Right lobe of liver (tissue), 4 donors: ENCODE data around the gene NDUFC2.
"Not testable (repeated sequence)": the region's sequence is repeated elsewhere in the genome, so short reads cannot be mapped to it uniquely, and the experiment has no call there.

Source experiments
- POLR2A ChIP-seq: fragments of 450-650 bp; IDR thresholded peaks from one replicate; pipeline ENCODE4 v1.6.1; 2017; ENCODE audit warnings: antibody characterized with exemption, mild to moderate bottlenecking
- TF ChIP-seq, protein P1 (sequence below), 4 donors: fragments of 200-600 bp in 3 of 4; fragments of 450-650 bp in 1 of 4; IDR thresholded peaks; one replicate each; pipeline versions ENCODE4 v1.5.1 to v1.8.0; 2016 to 2022; ENCODE audit warnings: antibody characterized with exemption in 4 of 4, mild to moderate bottlenecking in 2 of 4
- donor health status: DM: no; HTN: no; CAD: no.
- donor health status: DM: no; HTN: no; CAD: no.
- donor health status: DM: no; HTN: yes; CAD: no.

DNA sequence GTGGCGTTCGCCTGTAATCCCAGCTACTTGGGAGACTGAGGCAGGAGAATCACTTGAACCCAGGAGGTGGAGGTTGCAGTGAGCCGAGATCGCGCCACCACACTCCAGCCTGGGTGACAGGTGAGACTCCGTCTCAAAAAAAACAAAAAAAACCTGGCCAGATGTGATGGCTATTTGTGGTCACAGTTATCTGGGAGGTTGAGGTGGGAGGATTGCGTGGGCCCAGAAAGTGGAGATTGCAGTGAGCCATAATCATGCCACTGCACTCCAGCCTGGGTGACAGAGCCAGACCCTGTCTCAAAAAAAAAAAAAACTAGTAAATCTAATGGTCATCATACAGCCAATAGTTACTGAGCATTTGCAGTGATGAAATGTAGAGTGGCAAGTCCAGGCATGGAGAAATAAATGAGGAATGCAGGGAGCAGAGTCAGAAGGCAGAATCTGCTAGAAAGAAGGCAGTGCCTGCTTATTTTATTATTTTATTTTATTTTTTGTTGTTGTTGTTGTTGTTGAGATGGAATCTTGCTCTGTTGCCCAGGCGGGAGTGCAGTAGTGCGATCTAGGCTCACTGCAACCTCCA, 19.8 kb downstream of the NDUFC2 start:
- TF ChIP-seq, protein P1, sequence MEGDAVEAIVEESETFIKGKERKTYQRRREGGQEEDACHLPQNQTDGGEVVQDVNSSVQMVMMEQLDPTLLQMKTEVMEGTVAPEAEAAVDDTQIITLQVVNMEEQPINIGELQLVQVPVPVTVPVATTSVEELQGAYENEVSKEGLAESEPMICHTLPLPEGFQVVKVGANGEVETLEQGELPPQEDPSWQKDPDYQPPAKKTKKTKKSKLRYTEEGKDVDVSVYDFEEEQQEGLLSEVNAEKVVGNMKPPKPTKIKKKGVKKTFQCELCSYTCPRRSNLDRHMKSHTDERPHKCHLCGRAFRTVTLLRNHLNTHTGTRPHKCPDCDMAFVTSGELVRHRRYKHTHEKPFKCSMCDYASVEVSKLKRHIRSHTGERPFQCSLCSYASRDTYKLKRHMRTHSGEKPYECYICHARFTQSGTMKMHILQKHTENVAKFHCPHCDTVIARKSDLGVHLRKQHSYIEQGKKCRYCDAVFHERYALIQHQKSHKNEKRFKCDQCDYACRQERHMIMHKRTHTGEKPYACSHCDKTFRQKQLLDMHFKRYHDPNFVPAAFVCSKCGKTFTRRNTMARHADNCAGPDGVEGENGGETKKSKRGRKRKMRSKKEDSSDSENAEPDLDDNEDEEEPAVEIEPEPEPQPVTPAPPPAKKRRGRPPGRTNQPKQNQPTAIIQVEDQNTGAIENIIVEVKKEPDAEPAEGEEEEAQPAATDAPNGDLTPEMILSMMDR (IDR thresholded peaks at IDR 0.05): not testable (repeated sequence)
- TF ChIP-seq POLR2A: not testable (repeated sequence)
